NCI-H345 treated with DMSO at 0.1 percent for 48 hours (cell line): ENCODE results near the gene CBX2.

Experiments used
- DNase-seq: peaks from one replicate; lab custom pipeline; 2025; ENCODE audit not compliant: unreplicated experiment; lab: John Stamatoyannopoulos, UW

The CBX2 gene

DNA sequence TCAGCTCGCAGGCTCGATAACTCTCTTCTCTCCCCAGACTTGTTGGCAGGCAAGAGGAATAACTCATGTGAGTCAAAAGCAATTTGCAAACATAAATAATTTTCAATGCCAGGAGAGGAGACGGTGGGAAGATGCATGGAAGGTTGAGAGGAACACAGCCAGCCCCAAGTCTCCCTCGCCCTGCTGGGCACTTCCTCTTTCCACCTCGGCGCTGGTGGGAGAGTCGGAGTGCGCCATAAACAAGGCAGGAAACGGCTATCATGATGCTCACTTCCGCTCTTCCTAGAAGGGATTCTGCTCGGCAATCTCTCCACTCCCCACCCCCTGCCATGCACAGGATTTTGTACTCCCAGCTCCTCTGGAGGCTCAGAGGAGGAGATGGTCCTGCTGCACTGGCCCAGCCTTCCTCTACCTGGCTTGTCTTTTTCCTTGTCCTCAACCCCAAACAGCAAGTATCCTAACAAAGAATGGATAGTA is 48.3 kb downstream of the CBX2 start:
- no peak for DNase-seq

DNA sequence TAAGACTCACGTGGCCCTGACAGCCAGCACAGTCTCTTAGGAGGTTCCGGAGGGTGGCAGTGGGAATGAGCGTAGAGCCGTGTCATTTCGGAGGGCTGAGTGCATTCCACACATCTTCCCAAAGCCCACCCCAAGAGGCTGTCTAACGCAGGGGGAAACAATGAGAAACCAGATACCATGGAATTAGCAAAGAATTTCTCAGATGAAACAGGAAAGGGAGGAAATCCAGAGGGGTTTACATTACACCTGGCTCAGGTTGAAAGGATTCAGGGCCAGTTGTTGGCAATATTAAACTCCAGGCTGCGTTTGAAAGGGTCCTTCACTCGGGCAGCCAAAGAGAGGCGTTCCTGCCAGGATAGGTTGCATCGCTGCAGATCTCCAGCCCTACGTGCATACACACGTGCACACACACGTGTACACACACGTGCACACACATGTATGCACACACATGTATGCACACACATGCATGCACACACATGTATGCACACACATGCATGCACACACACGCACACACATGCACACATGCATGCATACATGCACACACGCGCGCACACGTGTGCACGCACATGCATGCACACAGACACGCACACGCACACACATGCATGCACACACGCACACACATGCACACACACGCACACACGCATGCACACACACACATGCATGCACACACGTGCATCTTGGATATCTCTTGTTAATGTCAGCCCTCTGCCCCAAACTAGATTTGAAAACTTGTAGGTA is 49.1 kb downstream of the CBX2 start:
- DNase-seq: no peak

DNA sequence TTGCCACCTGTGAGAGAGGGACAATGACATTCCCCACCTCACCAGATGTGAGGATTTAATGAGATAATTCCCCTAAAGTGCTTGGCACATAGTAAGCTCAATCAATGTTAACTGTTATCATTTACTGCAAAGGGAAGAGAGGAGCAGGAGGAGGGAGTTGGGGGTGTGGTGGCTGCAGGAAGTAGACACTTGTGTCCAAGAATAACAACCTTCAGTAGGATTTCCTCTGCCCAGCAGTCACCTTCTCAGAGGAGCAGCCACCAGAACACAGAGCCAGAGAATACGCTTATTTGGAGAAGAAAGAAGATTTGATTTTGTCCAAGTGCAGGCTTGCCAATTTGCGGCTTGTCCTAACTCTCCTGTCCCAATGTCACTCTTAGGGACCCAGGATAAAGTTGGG is 51.1 kb downstream of the CBX2 start:
- no peak for DNase-seq

DNA sequence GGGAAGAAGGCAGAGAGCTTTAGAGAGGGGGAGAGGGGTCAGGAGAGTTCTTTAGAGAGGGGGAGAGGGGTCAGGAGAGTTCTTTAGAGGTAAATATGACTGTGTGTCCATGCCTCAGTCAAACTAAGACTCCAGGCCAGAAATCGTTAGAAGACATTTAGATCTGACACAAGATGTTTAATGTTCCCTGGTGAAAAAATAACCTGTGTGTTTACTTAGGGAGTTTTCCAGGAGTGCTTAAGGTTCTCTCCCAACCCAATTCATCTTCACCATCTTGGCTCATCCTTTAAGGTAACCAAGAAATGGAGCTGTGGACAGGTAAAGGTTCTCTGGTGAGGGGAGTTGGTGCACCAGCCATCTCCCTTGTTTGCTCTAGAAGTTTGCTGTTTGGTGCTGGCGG is 51.5 kb downstream of the CBX2 start:
- DNase-seq: no peak

DNA sequence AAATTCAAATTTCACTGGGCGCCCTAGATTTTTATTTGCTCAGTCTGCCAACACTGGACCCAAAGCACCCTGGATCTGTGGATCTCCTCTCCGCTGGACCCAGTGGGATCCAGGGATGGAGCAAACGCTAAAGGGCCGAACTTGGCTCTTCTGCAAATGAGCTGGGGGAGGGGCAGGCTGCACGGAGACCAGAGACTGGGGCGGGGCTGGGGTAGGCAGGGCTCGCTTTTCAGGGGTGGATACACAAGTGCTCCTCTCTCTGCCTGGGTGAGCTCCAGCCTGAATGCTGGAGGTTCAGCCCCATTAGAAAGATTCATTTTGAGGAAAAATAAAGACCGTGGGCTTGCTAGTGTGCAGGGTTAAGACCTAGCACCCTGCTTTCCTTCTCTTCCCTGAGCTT is 52.4 kb downstream of the CBX2 start:
- no peak for DNase-seq

DNA sequence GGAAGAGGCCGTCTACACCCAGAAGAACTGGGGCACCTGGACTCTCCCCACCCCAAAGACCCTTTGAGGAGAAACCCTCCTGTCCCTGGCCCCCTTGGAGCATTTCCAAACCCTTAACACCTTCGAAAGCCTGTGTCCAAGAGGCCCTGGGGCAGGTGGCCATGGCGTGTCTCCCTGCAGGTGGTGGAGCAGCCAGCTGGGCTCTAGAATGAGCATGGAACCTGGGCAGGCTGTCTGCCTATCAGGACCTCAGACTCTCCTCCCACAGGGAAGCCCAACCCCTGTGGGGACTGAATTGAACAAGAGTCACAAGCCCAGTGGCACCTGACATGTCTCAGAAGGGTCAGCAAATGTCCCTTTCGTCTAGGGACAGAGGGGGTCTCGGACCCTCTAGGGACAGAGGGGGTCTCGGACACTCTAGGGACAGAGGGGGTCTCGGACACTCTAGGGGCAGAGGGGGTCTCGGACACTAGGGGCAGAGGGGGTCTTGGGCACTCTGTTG is 52.9 kb downstream of the CBX2 start:
- no peak for DNase-seq

DNA sequence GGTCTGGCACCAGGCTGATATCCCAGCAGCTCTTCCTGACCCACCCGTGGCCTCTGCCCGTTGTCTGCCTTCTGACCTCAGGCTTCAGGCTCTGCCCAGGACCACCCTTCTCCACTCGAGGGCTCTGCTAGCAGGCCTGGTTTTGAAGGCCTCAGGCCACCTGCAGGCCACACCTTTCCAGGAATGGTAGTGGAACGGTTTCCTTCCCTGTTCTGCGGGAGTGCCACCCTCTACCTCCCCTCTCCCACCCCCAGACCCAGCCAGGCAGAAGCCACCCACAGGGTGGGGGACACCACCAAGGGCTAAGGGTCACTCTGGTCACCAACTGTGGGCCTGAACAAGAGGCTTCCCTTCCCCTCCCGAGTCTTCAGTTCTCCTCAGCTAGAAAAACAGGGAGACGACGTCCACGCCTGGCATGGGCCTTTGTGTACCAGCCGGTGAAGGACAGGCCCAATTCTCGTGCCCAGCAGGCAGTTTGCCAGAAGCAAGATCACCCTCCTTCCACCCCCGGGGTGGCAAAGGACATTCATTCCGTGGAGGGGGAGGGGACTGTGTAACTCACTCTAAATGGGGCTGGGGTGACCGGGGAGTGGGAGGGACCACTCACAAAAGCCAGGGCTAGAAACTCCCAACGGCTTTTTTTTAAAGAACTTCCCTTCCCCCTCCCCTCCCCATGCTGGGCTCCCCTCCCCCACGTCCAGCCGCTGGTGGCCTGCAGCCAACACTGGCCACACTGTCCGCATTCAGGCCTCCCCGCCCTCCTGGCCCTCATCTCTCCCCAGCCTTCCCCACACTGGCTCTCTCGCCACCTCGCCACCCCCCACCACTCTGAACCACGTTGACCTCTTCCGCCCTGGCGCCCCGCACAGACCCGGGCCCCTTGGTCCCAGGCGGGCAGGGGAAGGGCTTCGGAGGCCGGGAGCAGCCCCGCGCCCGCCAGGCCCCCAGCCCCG is 53.6 kb downstream of the CBX2 start:
- DNase-seq: no peak

DNA sequence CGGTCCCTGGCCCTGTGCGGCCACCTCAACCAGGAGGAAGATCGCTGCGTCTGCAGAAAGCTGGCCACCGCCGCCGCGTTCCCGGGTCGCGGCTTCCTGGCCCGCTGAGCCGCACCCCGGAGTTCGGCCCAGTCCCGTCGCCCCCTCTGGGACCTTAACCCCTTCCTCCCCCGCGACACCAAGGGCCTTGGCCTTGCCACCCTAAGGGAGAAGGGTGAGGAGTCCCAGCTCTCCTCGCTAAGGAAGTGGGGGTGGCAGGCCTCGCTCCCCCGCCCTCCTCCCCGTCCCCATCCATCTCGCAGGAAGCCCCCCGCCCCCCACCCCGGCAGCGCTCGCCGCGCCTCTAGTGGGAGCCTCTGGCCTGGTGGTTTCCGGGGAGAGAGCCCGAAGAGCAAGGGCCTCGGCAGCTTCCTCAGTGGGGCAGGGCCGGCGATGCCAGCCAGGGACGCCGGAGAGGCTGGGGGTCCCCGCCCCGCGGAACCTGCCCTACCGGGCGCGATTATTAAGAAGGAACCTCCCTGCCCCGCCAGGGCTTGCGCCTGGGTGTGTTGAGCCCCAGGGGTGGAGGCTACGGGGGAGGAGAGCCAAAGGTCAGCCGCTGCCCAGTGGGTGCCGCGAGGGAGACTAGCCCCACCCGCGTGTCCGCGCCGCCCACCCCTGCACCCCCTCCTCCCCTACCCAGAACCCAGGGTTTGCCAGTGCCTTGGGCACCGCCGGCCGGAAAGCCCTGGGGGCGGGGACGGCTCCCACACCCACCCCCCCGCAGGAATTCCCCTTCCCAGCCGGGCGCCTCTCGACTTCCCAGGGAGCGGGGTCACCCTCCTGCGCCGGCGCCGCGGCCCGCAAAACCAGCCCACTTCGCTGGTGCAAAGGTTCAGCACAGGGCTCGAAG is 54.5 kb downstream of the CBX2 start:
- no peak for DNase-seq

DNA sequence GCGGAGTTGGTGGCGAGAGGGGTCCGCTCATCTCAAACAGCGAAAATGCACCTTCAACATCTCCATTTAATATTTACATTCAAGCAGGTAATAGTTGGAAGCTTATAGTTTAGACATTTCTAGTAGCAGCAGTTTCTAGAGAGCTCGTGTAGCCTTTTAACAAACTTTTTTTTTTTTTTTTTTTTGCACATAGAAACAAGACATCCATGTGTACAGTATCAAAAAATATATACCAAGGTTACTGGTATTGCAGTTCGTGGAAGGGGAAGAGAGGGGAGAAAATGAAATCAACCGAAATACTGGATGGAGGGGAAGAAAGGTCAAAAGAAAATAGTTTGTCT is 55.1 kb downstream of the CBX2 start:
- no peak for DNase-seq

DNA sequence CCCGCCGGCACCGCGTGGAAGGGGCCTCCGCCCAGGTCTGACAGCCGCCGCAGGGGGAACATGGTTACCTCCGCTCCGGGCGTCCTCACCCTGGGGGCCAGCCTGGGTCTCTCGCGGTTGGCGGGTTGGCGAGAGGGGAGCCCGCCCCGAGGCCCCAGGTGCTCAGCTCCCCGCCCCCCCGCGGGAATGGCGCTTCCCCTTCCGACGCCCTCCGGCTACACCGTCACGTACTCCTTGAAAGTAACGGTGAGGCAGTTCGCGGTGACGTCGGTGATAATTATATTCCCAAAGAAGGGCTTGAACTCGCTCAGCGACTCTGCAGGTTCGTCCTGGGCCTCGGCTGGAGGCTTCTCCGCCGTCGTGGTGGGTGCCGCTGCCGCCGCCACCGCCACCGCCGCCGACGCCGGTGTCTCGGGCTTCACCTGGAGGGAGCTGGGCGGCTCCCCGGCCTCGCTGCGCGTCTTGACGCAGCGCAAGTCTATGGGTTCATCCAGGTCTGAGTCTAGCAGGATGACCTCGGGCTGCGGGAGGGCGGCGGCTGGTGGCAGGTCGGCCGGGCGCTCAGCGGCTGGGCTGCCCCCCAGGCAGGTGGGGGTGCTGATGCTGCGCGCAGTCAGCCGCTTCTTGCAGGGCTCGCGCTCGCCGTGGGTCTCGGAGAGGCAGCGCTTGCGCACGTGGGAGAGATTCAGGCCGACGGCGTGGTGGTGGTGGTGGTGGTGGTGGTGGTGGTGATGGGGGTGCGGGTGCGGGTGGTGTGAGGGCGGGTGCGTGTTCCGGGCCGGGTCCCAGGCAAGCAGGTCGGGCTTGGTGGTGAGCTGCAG is 56.0 kb downstream of the CBX2 start:
- DNase-seq: no peak

DNA sequence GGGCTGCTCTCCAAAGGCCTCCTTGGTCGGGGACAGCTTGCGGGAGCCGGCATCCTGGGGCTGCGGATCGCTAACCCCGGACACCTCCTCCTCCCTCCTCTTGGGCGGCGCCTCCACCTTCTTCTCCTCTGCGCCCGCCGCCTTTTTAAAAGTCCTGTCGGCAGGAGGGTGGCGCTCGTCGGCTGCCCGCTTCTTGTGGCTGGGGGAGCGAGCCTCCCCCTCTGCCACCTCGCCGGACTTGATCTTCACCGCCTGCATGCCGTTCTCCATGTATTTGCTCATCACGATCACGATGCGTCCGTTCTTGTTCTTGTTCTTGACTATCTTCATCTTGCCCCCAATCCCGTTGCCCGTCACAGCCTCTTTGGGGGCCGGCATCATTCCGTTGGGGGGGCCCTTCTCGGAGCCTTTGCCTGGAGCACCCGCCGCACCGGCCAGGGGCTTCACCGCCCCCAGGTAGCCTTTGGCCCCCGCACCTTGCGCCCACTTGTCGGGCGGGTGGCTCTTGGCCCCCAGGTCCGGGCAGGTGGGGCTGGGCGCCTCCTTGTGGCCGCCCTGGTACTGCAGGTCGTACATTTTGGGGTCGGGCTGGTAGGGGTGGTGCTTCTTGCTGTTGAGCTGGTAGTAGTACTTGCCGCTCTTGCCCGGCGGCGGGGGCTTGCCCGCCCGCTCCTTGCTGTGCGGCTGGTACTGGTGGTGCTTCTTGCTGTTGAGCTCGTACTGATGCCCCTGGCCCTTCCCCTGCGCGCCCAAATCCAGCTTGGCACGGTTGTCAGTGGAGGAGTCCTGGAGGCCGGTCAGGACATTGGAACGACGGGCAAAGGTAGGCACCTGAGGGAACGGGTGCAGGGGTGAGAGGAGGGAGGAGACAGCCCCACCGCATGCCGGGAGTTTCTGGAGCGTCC is 56.9 kb downstream of the CBX2 start:
- no peak for DNase-seq

DNA sequence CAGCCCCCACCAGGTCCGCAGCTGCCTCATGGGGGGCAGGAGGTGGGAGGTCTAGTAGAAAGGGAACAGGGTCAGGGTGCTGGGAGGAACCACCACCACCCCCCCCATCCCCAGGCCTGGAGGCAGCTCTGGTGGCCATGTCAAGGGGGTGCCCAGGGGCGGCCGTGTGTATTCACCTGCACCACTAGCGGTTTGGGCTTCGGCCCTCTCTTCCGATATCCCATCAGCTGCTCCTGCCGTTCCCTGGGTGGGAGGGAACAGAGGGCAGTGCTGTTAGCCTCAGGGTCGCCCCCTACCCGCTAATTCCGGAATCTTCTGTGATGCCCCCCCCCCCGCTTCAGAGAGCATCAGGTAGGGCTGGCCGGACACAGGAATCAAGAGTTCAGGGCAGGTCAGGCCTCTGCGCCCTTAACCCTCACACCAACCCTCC is 57.5 kb downstream of the CBX2 start:
- no peak for DNase-seq

DNA sequence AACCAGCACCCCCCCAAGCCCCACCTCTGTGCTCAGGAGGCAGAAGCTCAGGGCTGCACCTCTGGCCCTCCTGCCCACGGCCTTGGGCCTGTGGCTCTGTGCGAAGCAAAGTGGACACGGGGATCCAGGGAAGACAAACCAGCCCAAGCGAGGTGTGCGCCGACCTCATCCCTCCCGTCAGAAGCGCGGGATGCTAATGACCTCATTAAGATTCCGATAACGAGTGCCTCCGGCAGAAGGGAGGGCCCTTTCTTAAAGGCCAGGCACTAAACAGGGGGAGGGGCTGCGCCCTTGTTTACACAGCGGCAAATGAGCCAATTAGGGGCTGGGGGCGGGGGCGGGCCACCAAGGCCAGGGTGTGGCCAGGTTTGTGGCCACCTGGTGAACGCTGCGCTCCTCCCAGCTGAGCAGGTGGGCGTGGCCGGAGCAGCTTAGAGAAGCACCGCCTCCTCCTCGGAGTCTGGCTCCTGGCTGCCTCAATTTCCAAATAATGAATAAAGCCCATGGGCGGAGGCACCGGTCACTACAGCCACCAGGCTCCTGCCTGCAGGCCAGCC is 58.1 kb downstream of the CBX2 start:
- DNase-seq: no peak

DNA sequence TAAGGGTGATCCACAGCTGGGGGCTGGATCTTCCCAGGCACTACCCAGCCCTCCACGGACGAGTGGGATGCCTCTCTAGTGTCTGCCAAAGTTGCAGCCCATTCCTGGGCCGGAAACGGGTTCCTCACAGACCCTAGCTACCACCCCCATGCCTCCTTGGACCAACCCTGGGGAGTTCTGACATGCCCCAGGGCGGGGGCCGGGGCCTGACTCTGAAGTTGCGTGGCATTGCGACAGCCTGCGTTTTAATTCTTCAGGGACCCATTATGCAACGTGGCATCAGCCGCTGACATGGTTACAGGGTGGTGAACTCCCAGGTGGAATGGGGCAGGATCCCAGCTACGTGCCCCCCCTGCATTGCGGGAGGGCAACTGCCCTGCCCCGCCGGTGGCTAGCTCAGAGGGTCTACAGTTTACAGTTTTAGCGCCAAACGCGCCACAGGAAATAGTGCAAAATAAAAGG is 58.6 kb downstream of the CBX2 start:
- DNase-seq: no peak

DNA sequence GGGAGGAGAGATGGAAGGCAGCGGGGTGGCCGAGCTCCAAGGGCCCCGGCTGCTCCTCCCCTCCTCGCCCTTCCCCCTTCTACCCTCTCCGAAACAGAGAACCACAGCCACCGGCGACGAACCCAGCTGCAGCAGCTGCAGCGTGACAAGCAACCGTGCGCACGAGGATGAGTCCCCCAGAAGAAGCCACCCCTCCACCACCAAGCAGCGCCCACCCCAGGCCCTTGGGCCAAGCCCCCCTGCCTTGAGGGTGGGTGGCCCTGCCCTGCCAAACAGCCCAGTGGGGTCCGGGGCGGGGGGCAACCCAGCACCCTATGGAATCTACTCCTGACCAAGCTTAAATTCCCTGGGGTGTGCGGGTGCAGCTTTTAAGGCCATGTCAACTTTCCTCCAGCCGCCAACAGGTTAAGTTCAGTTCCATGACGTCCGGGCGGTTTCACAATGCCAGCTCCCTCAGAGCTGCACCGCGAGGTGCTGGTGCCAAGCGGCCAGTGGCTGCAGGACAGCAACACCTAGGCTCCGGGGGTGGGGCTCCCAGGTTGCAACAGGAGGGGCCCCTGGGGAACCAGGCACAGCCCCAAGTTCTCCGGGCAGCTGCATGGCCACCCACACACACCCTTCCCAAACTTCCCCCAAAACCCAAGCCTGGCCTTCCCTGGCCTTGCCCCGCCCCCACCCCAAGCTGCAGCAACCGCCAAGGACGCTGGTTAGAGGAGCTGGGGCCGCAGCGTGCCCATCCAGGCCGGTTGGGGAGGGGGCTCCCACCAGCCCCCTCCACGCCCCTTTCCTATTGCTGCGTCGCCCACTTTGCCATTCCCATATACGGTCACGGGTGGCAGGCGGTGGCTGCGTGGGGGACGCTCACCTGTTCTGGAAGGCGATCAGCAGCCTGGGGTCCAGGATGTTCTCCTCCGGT is 59.3 kb downstream of the CBX2 start:
- no peak for DNase-seq
